Neuronal stem cell (in vitro differentiated cells): Measurements from ENCODE around the gene SLC30A9.

Source experiments
- DNase-seq: peaks from one replicate; pipeline ENCODE4 v3.0.0-alpha.2; 2013; ENCODE audit warnings: low spot score
- H2AFZ ChIP-seq: one replicate; pipeline ENCODE4 v1.6.1; 2013; ENCODE audit warnings: mild to moderate bottlenecking, low read length, inconsistent platforms
- H2AK5ac ChIP-seq: 2 replicates; pipeline ENCODE4 v1.6.1; 2013; ENCODE audit warnings: low read depth, mild to moderate bottlenecking, inconsistent platforms, low read length, moderate library complexity, mixed read lengths
- H2BK120ac ChIP-seq: 2 replicates; pipeline ENCODE4 v1.6.1; 2013; ENCODE audit warnings: low read depth, mild to moderate bottlenecking, inconsistent platforms, low read length, moderate library complexity, mixed read lengths
- H2BK12ac ChIP-seq: one replicate; pipeline ENCODE4 v1.6.1; 2013; ENCODE audit warnings: low read length, inconsistent platforms
- H2BK15ac ChIP-seq: 2 replicates; pipeline ENCODE4 v1.6.1; 2013; ENCODE audit warnings: mild to moderate bottlenecking, low read length, inconsistent platforms, mixed read lengths
- H2BK5ac ChIP-seq: one replicate; pipeline ENCODE4 v1.6.1; 2013; ENCODE audit warnings: inconsistent platforms, mild to moderate bottlenecking, low read length, moderate library complexity
- H3K14ac ChIP-seq: one replicate; pipeline ENCODE4 v1.6.1; 2013; ENCODE audit warnings: low read length, inconsistent platforms
- H3K18ac ChIP-seq: 2 replicates; pipeline ENCODE4 v1.6.1; 2013; ENCODE audit warnings: low read length, inconsistent platforms
- H3K23ac ChIP-seq: 2 replicates; pipeline ENCODE4 v1.6.1; 2013; ENCODE audit warnings: low read depth, mild to moderate bottlenecking, mixed read lengths, low read length, inconsistent platforms; ENCODE audit not compliant: poor library complexity
- H3K27ac ChIP-seq: replicated peaks from 3 replicates; pipeline ENCODE4 v1.5.1; 2013; ENCODE audit warnings: low read length, inconsistent platforms
- H3K27me3 ChIP-seq, 3 experiments: 2 replicates each; pipeline ENCODE4 v1.6.1; 2013; ENCODE audit warnings: low read length in 3 of 3, mild to moderate bottlenecking in 2 of 3, inconsistent platforms in 1 of 3, low read depth in 1 of 3, mixed read lengths in 1 of 3, moderate library complexity in 1 of 3; ENCODE audit not compliant: control insufficient read depth in 3 of 3, insufficient read depth in 3 of 3
- H3K36me3 ChIP-seq, 2 donors: replicated peaks in 1 of 2; 2 replicates each; pipeline ENCODE4 v1.6.1; 2013; ENCODE audit warnings: low read length in 2 of 2; ENCODE audit not compliant: control insufficient read depth in 2 of 2, insufficient read depth in 2 of 2
- H3K4ac ChIP-seq: 2 replicates; pipeline ENCODE4 v1.6.1; 2013; ENCODE audit warnings: inconsistent platforms, mild to moderate bottlenecking, low read length, moderate library complexity
- H3K4me1 ChIP-seq, 2 donors: 1 replicate in 1 of 2; 2 replicates in 1 of 2; pipeline ENCODE4 v1.6.1; 2013; ENCODE audit warnings: low read length in 2 of 2, low read depth in 1 of 2; ENCODE audit not compliant: control insufficient read depth in 2 of 2, insufficient read depth in 1 of 2
- H3K4me2 ChIP-seq: one replicate; pipeline ENCODE4 v1.6.1; 2013; ENCODE audit warnings: mild to moderate bottlenecking, low read length, inconsistent platforms; ENCODE audit not compliant: insufficient read depth, poor library complexity, severe bottlenecking
- H3K4me3 ChIP-seq, 2 donors: 2 replicates each; pipeline ENCODE4 v1.5.1; 2013; ENCODE audit warnings: low read length in 2 of 2, mild to moderate bottlenecking in 2 of 2, inconsistent platforms in 1 of 2, moderate library complexity in 1 of 2
- H3K79me1 ChIP-seq: one replicate; pipeline ENCODE4 v1.6.1; 2013; ENCODE audit warnings: low read depth, mild to moderate bottlenecking, inconsistent platforms, low read length, moderate library complexity
- H3K9ac ChIP-seq: one replicate; pipeline ENCODE4 v1.6.1; 2013; ENCODE audit warnings: mild to moderate bottlenecking, low read depth, low read length, inconsistent platforms; ENCODE audit not compliant: poor library complexity
- H3K9me3 ChIP-seq, 2 donors: replicated peaks in 1 of 2; 2 replicates each; pipeline versions ENCODE3 to v1.6.1; 2013; ENCODE audit warnings: low read length in 2 of 2, mild to moderate bottlenecking in 2 of 2, inconsistent platforms in 1 of 2, low read depth in 1 of 2, mixed read lengths in 1 of 2, moderate library complexity in 1 of 2; ENCODE audit not compliant: control insufficient read depth in 2 of 2, insufficient read depth in 1 of 2
- H4K8ac ChIP-seq: one replicate; pipeline ENCODE4 v1.6.1; 2013; ENCODE audit warnings: low read depth, mild to moderate bottlenecking, inconsistent platforms, low read length, moderate library complexity
- H4K91ac ChIP-seq: one replicate; pipeline ENCODE4 v1.6.1; 2013; ENCODE audit warnings: low read length, low read depth, mild to moderate bottlenecking, inconsistent platforms; ENCODE audit not compliant: poor library complexity
- WGBS, 2 donors: extraction: QIAGEN DNeasy Blood & Tissue Kit; methylation state at CpG; one replicate each; pipeline ENCODE4 v1.1.7; 2013; ENCODE audit warnings: missing lambda C conversion rate in 2 of 2, mixed read lengths in 1 of 2; ENCODE audit not compliant: insufficient read length in 2 of 2, insufficient replicate concordance in 1 of 2; ENCODE audit errors: extremely low coverage in 2 of 2; 5-methylcytosine and 5-hydroxymethylcytosine counted together

SLC30A9 gene

DNA sequence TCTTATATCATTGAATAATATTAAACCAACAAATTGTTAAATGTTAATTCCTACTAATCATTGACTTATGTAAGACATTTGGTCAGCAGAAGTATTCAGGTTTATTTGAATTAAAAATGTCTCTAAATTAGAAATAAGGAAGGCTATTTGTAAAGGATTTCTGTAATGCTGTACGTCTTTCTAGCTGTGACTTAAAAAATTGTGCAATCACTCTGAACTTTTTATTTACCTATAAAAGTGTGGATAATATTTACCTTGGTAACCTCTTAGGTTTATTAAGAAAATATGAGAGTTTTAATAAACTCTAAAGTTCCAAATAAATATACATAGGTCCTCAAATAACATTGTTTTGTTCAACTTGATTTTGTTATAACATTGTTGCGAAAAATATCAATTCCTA lies 76.9 kb downstream of the SLC30A9 start:
- H2BK15ac ChIP-seq, result no peak overlapping the region
- no peak for DNase-seq
- no peak overlapping the region for H2AFZ ChIP-seq
- no peak overlapping the region for H4K91ac ChIP-seq
- no peak overlapping the region for H3K9ac ChIP-seq
- H3K36me3 ChIP-seq, result peaks cover 8 to 89% of the 10 kb centered on the region in 2 donors
- H3K79me1 ChIP-seq, result no peaks in the 10 kb centered on the region
- H3K4ac ChIP-seq, result no peak overlapping the region
- H2BK120ac ChIP-seq, result no peak overlapping the region
- no CpG with 5 or more reads among the region's 2 CpGs for WGBS, 2 donors
- H3K27ac ChIP-seq, result no peak overlapping the region
- H3K4me2 ChIP-seq, result no peak overlapping the region
- H2BK5ac ChIP-seq, result no peak overlapping the region
- H3K4me1 ChIP-seq, result no peaks in the 10 kb centered on the region
- no peak overlapping the region for H2AK5ac ChIP-seq
- no peaks in the 10 kb centered on the region for H3K27me3 ChIP-seq
- H4K8ac ChIP-seq, result no peak overlapping the region
- no peak overlapping the region for H3K4me3 ChIP-seq
- H3K18ac ChIP-seq, result no peak overlapping the region
- H3K9me3 ChIP-seq, result no peaks in the 10 kb centered on the region
- H3K23ac ChIP-seq, result no peak overlapping the region
- H2BK12ac ChIP-seq, result no peak overlapping the region
- no peak overlapping the region for H3K14ac ChIP-seq

DNA sequence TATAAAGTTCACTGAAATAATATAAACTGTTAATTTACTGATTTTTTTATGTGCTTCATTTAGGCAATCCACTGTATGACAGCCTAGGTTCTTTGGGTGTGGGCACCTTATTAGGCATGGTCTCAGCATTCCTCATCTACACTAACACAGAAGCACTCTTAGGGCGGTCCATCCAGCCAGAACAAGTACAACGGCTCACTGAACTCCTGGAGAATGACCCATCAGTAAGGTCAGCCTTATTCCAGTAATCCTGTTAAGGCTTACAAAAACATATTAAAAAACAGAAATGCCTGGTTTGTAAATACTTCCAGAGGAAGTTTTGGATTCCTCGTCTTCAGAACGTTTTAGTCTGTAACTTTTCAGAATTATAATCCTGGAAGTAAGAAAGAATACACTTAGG lies 80.1 kb downstream of the SLC30A9 start:
- Histone ChIP-seq H2BK15ac (no peak overlapping the region), H3K4me2 (no peak overlapping the region), H3K4me3 (no peak overlapping the region), H3K27me3 (no peaks in the 10 kb centered on the region), H3K4ac (no peak overlapping the region), H2AFZ (no peak overlapping the region), H4K8ac (no peak overlapping the region), H2AK5ac (no peak overlapping the region), H2BK12ac (no peak overlapping the region), H3K9me3 (no peaks in the 10 kb centered on the region), H3K27ac (no peak overlapping the region), H3K79me1 (no peaks in the 10 kb centered on the region), H3K23ac (no peak overlapping the region), H4K91ac (no peak overlapping the region), H3K14ac (no peak overlapping the region), H3K36me3 (peaks cover 4 to 88% of the 10 kb centered on the region in 2 donors), H3K4me1 (no peaks in the 10 kb centered on the region), H2BK120ac (no peak overlapping the region), H3K9ac (no peak overlapping the region), H2BK5ac (no peak overlapping the region), H3K18ac (no peak overlapping the region)
- WGBS, 2 donors, result no CpG with 5 or more reads among the region's 4 CpGs
- no peak for DNase-seq

DNA sequence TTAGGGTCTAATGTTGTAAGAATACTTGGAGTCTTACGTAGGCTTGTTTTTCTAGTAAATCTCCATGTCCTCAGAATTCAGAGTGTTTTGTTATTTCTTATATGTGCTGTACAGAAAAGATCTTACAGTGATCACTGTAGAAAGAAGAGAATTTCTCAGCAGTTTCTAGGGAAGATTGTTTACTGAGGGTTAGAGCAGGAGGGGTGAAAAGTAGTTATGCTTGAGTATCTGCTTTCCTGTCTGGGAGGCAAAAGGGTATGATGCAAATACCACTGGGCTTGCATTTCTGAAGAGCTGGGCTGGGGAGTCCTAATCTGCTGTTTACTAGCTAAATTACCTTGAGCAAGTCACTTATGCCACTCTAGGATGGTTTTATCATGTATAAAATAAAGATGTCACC lies 84.0 kb downstream of the SLC30A9 start:
- Histone ChIP-seq H2AFZ (no peak overlapping the region), H3K79me1 (no peaks in the 10 kb centered on the region), H4K8ac (no peak overlapping the region), H2BK5ac (no peak overlapping the region), H2BK15ac (no peak overlapping the region), H2AK5ac (no peak overlapping the region), H3K4me3 (no peak overlapping the region), H3K27ac (no peak overlapping the region), H3K36me3 (peaks cover 2 to 87% of the 10 kb centered on the region in 2 donors), H3K9me3 (no peaks in the 10 kb centered on the region), H3K4me1 (no peaks in the 10 kb centered on the region), H4K91ac (no peak overlapping the region), H3K9ac (no peak overlapping the region), H3K27me3 (no peaks in the 10 kb centered on the region), H3K23ac (no peak overlapping the region), H3K18ac (no peak overlapping the region), H2BK12ac (no peak overlapping the region), H2BK120ac (no peak overlapping the region), H3K4me2 (no peak overlapping the region), H3K4ac (no peak overlapping the region), H3K14ac (no peak overlapping the region)
- DNase-seq, result no peak
- no CpG with 5 or more reads among the region's 1 CpG for WGBS, 2 donors

DNA sequence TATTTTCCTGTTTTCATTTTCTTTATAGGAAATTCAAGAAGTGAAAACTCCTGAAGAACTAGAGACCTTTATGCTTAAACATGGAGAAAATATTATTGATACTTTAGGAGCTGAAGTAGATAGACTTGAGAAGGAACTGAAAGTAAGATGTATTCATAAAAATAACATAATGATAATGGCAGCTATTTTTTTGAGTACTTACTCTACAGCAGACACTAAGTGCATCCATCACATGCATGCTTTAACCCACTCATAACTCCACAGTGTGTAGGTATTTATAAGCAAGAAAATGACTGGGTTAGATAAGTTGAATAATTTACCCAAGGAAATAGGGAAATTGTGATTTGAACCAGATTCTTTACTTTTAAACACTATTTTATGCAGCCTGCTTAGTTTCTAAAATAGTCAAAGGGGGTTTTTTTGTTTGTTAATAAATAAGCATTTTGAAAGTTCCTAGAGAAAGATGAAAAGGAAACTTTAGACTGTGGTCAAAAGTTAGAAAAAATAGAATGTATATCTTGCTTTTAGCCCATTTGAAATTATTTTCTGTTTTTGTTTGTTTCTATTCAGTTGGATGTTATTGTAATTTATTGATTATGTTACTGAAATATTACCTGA lies 88.0 kb downstream of the SLC30A9 start:
- no peak overlapping the region for H3K4me3 ChIP-seq
- no peak overlapping the region for H3K4ac ChIP-seq
- no peak overlapping the region for H4K91ac ChIP-seq
- no peak overlapping the region for H2AK5ac ChIP-seq
- H3K14ac ChIP-seq, result no peak overlapping the region
- no peak overlapping the region for H3K9ac ChIP-seq
- peaks cover 6 to 66% of the 10 kb centered on the region in 2 donors for H3K36me3 ChIP-seq
- no peak overlapping the region for H3K4me2 ChIP-seq
- H3K23ac ChIP-seq, result no peak overlapping the region
- H4K8ac ChIP-seq, result no peak overlapping the region
- no peak overlapping the region for H2AFZ ChIP-seq
- H3K9me3 ChIP-seq, result no peaks in the 10 kb centered on the region
- H2BK120ac ChIP-seq, result no peak overlapping the region
- DNase-seq, result no peak
- H3K18ac ChIP-seq, result no peak overlapping the region
- H2BK12ac ChIP-seq, result no peak overlapping the region
- no peaks in the 10 kb centered on the region for H3K79me1 ChIP-seq
- H2BK15ac ChIP-seq, result no peak overlapping the region
- H3K27ac ChIP-seq, result no peak overlapping the region
- no peak overlapping the region for H2BK5ac ChIP-seq
- no peaks in the 10 kb centered on the region for H3K4me1 ChIP-seq
- no peaks in the 10 kb centered on the region for H3K27me3 ChIP-seq
